K562 (cell line): ENCODE measurements around the gene MTOR. TPM values are rescaled to one million over a fixed set of nuclear protein-coding genes. Genes with fewer than 3 reads are reported as not detected.

Experiments
- BCL6 ChIP-seq: fragments of 250-450 bp; sonication (Bioruptor Pico); IDR thresholded peaks from 2 replicates; pipeline ENCODE4 v1.4.0; 2020
- CSDE1 ChIP-seq, 2 experiments: fragments of 450-650 bp; IDR thresholded peaks; 2 replicates each; pipeline ENCODE4 v1.6.1; 2016; ENCODE audit warnings: mild to moderate bottlenecking in 1 of 2
- ELK1 ChIP-seq: sonication (generic); formaldehyde crosslinking; IDR thresholded peaks from 2 replicates; pipeline ENCODE4 v1.8.1; 2022; ENCODE audit warnings: missing genetic modification reagents
- GABPA ChIP-seq: fragments of 200-800 bp; sonication (Bioruptor generic); conservative IDR thresholded peaks from 2 replicates; pipeline ENCODE4 v1.6.1; 2016; ENCODE audit warnings: low read depth, missing genetic modification characterization, missing compliant biosample characterization
- HMGN3 ChIP-seq: IDR thresholded peaks from 2 replicates; pipeline ENCODE4 v1.6.1; 2011; ENCODE audit warnings: borderline replicate concordance, low read depth, mild to moderate bottlenecking, mixed read lengths, low read length; ENCODE audit not compliant: insufficient read length; ENCODE audit errors: extremely low read depth
- MECOM ChIP-seq: fragments of 250-450 bp; sonication (Bioruptor Pico); IDR thresholded peaks from 2 replicates; pipeline ENCODE4 v1.8.0; 2022; ENCODE audit warnings: inconsistent platforms
- NFXL1 ChIP-seq: fragments of 450-650 bp; formaldehyde crosslinking; IDR thresholded peaks from 2 replicates; pipeline ENCODE4 v1.4.0; 2021; ENCODE audit warnings: mild to moderate bottlenecking
- PRMT5 ChIP-seq: sonication (generic); formaldehyde crosslinking; IDR thresholded peaks from 2 replicates; pipeline ENCODE4 v1.5.0; 2020; ENCODE audit warnings: missing genetic modification reagents
- RBM22 ChIP-seq: fragments of 200-400 bp; formaldehyde crosslinking; IDR thresholded peaks from 2 replicates; pipeline ENCODE4 v1.6.1; 2018; ENCODE audit warnings: low read length, low read depth; ENCODE audit not compliant: poor library complexity, severe bottlenecking
- SRF ChIP-seq, 2 experiments: fragments of 250-450, 450-650 bp in 1 of 2; sonication (Bioruptor Pico) in 1 of 2; sonication (generic) in 1 of 2; formaldehyde crosslinking; IDR thresholded peaks; 2 replicates each; pipeline versions ENCODE4 v1.5.0 to v1.5.1; 2020 to 2022; ENCODE audit warnings: mild to moderate bottlenecking in 1 of 2, missing genetic modification reagents in 1 of 2
- ZEB2 ChIP-seq: fragments of 450-650 bp; IDR thresholded peaks from 2 replicates; pipeline ENCODE4 v1.6.1; 2016
- ZNF124 ChIP-seq: sonication (generic); formaldehyde crosslinking; IDR thresholded peaks from 2 replicates; pipeline ENCODE4 v1.8.1; 2022; ENCODE audit warnings: missing genetic modification reagents
- ZNF134 ChIP-seq: fragments of 250-450 bp; sonication (Bioruptor Pico); conservative IDR thresholded peaks from 2 replicates; pipeline ENCODE4 v1.4.0; 2020
- ZNF217 ChIP-seq: sonication (generic); formaldehyde crosslinking; IDR thresholded peaks from 2 replicates; pipeline ENCODE4 v1.8.0; 2022; ENCODE audit warnings: mild to moderate bottlenecking, missing genetic modification reagents
- ZNF311 ChIP-seq: fragments of 250-450 bp; sonication (Bioruptor Pico); IDR thresholded peaks from 2 replicates; pipeline ENCODE4 v1.4.0; 2020; ENCODE audit warnings: mild to moderate bottlenecking, moderate library complexity
- ZNF76 ChIP-seq: fragments of 250-450 bp; sonication (Bioruptor Pico); IDR thresholded peaks from 2 replicates; pipeline ENCODE4 v1.4.0; 2020; ENCODE audit warnings: mild to moderate bottlenecking, moderate library complexity, borderline replicate concordance
- polyA plus RNA-seq, 8 experiments: library from polyadenylated mRNA; depleted of rRNA in 4 of 8; stranded (reverse) in 5 of 8; unstranded in 3 of 8; fragments of >200 nt; fragmentation: Nextera tagmentation in 2 of 8; fragmentation: Illumina TruSeq in 1 of 8; extraction: Ambion mirVana in 2 of 8; extraction: Trizol in 1 of 8; gene quantifications; 2 replicates each; pipeline versions ENCODE4 v1.2.1 to v1.2.3, GENCODE V29; 2011 to 2014; ENCODE audit warnings: inconsistent platforms in 1 of 8, missing spikeins in 1 of 8
- total RNA-seq, 7 experiments: library from RNA; depleted of rRNA in 6 of 7; stranded (reverse); fragments of >200 nt in 6 of 7; fragmentation: Illumina TruSeq in 2 of 7; extraction: Trizol in 2 of 7; gene quantifications; 2 replicates each; pipeline versions ENCODE4 v1.2.1 to v1.2.3, GENCODE V29; 2011 to 2021; ENCODE audit warnings: low replicate concordance in 1 of 7
- TF ChIP-seq, protein P1 (sequence below), 2 experiments: fragments of 450-650 bp in 1 of 2; IDR thresholded peaks; 2 replicates each; pipeline ENCODE4 v1.6.1; 2011 to 2017; ENCODE audit warnings: low read depth in 2 of 2, antibody characterized with exemption in 1 of 2, borderline replicate concordance in 1 of 2, low read length in 1 of 2, mild to moderate bottlenecking in 1 of 2, mixed read lengths in 1 of 2; ENCODE audit not compliant: control insufficient read depth in 1 of 2
- TF ChIP-seq, protein P2 (sequence below): sonication (generic); IDR thresholded peaks from 2 replicates; pipeline ENCODE4 v1.6.1; 2016
- TF ChIP-seq, protein P3 (sequence below): fragments of 200-400 bp; formaldehyde crosslinking; IDR thresholded peaks from 2 replicates; pipeline ENCODE4 v1.6.1; 2017; ENCODE audit warnings: mild to moderate bottlenecking, low read depth, low read length, moderate library complexity

The MTOR gene
- total and polyA plus RNA-seq, 9 of the 15 experiments (the other 6 are each of a cell fraction or from before 2014, with no cell fraction given): 11.4 to 71.4 (median 52.2) TPM

- TF ChIP-seq PRMT5 (CRISPR knock-in tag): 0 out of 2 replicates have a peak, but pooled peaks have one; percentile 45
- 0 out of 4 replicates have a peak, but pooled peaks of 1 of the 2 experiments have one; percentile 51 for TF ChIP-seq SRF (CRISPR knock-in tag; IDR thresholded peaks at IDR 0.05)
- TF ChIP-seq BCL6 (CRISPR knock-in tag): no peak
- TF ChIP-seq GABPA (tag): peak; percentile 95
- TF ChIP-seq ZNF134: 0 out of 2 replicates have a peak, but pooled peaks have one; percentile 17
- peak; percentile 65 for TF ChIP-seq RBM22
- TF ChIP-seq ZNF217 (CRISPR knock-in tag): no peak
- no peak for TF ChIP-seq MECOM (CRISPR knock-in tag)
- peak in 1 of 2 experiments; percentile 77; a peak in 1 of 4 replicates for TF ChIP-seq CSDE1 (IDR thresholded peaks at IDR 0.05)
- TF ChIP-seq, protein P1, sequence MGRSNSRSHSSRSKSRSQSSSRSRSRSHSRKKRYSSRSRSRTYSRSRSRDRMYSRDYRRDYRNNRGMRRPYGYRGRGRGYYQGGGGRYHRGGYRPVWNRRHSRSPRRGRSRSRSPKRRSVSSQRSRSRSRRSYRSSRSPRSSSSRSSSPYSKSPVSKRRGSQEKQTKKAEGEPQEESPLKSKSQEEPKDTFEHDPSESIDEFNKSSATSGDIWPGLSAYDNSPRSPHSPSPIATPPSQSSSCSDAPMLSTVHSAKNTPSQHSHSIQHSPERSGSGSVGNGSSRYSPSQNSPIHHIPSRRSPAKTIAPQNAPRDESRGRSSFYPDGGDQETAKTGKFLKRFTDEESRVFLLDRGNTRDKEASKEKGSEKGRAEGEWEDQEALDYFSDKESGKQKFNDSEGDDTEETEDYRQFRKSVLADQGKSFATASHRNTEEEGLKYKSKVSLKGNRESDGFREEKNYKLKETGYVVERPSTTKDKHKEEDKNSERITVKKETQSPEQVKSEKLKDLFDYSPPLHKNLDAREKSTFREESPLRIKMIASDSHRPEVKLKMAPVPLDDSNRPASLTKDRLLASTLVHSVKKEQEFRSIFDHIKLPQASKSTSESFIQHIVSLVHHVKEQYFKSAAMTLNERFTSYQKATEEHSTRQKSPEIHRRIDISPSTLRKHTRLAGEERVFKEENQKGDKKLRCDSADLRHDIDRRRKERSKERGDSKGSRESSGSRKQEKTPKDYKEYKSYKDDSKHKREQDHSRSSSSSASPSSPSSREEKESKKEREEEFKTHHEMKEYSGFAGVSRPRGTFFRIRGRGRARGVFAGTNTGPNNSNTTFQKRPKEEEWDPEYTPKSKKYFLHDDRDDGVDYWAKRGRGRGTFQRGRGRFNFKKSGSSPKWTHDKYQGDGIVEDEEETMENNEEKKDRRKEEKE (IDR thresholded peaks at IDR 0.05; ENCODE audit: borderline replicate concordance in 1 of 2, control insufficient read depth in 1 of 2, low read depth in 2 of 2, low read length in 1 of 2): peak in 1 of 2 experiments; percentile 41; a peak in 1 of 4 replicates
- no peak for TF ChIP-seq NFXL1 (CRISPR knock-in tag)
- no peak for TF ChIP-seq ZNF124 (CRISPR knock-in tag)
- TF ChIP-seq ZEB2: peak; percentile 95
- TF ChIP-seq, protein P2, sequence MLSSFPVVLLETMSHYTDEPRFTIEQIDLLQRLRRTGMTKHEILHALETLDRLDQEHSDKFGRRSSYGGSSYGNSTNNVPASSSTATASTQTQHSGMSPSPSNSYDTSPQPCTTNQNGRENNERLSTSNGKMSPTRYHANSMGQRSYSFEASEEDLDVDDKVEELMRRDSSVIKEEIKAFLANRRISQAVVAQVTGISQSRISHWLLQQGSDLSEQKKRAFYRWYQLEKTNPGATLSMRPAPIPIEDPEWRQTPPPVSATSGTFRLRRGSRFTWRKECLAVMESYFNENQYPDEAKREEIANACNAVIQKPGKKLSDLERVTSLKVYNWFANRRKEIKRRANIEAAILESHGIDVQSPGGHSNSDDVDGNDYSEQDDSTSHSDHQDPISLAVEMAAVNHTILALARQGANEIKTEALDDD: no peak
- TF ChIP-seq ELK1 (CRISPR knock-in tag): no peak
- no peak; the same call in 1 of the 2 replicates for TF ChIP-seq ZNF76
- peak; percentile 86 for TF ChIP-seq HMGN3
- TF ChIP-seq ZNF311 (CRISPR knock-in tag): no peak
- TF ChIP-seq, protein P3, sequence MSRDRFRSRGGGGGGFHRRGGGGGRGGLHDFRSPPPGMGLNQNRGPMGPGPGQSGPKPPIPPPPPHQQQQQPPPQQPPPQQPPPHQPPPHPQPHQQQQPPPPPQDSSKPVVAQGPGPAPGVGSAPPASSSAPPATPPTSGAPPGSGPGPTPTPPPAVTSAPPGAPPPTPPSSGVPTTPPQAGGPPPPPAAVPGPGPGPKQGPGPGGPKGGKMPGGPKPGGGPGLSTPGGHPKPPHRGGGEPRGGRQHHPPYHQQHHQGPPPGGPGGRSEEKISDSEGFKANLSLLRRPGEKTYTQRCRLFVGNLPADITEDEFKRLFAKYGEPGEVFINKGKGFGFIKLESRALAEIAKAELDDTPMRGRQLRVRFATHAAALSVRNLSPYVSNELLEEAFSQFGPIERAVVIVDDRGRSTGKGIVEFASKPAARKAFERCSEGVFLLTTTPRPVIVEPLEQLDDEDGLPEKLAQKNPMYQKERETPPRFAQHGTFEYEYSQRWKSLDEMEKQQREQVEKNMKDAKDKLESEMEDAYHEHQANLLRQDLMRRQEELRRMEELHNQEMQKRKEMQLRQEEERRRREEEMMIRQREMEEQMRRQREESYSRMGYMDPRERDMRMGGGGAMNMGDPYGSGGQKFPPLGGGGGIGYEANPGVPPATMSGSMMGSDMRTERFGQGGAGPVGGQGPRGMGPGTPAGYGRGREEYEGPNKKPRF: no peak
These were observed 10.7 kb upstream of the MTOR start, which contains the start of gene UBIAD1 (continued) for GRCh38 chr1:11272832-11273594.
